ENCODE results near the gene SOX5.

SOX5 gene

DNA sequence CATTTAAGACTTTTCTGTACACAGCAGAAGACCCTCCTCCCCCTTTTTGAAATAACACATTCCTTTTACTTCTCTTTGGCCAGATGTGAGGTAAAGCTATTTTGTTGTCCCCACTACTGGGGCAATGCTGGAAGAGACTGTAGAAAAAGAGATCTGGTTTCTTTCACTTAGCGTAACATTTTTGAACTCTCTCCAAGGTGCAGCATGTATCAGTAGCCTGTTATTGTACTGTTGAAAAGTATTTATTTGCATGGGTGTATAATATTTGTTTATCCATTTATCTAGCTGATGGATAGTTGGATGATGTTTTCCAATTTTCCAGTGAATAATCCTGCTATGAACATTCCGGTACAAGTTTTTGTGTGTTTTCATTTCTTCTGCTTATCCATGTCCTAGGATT, 335.2 kb downstream of the SOX5 start:
- TF ChIP-seq, protein P1, sequence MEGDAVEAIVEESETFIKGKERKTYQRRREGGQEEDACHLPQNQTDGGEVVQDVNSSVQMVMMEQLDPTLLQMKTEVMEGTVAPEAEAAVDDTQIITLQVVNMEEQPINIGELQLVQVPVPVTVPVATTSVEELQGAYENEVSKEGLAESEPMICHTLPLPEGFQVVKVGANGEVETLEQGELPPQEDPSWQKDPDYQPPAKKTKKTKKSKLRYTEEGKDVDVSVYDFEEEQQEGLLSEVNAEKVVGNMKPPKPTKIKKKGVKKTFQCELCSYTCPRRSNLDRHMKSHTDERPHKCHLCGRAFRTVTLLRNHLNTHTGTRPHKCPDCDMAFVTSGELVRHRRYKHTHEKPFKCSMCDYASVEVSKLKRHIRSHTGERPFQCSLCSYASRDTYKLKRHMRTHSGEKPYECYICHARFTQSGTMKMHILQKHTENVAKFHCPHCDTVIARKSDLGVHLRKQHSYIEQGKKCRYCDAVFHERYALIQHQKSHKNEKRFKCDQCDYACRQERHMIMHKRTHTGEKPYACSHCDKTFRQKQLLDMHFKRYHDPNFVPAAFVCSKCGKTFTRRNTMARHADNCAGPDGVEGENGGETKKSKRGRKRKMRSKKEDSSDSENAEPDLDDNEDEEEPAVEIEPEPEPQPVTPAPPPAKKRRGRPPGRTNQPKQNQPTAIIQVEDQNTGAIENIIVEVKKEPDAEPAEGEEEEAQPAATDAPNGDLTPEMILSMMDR (IDR thresholded peaks at IDR 0.05; ENCODE audit: low read depth, low read length): no peak
- no peak overlapping the region for H3K4me3 ChIP-seq (ENCODE audit: low read depth, low read length)

DNA sequence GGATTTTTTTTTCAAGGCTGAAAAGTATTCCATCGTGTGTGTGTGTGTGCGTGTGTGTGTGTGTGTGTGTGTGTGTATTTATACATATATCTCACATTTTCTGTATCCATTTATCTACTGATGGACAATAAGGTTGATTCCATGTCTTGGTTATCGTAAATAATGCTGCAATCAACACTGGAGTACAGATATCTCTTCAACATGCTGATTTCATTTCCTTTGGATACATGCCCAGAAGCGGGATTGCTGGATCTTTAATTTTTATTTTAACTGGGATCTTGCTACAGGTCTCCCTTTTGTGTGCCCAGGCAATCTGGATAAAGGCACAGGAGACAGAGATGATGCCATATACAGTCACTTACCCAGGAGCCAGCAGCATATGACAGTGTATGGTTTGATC, 338.1 kb downstream of the SOX5 start:
- no peak overlapping the region for H3K4me3 ChIP-seq (ENCODE audit: low read depth, low read length)
- TF ChIP-seq, protein P1 (IDR thresholded peaks at IDR 0.05; ENCODE audit: low read depth, low read length): no peak

DNA sequence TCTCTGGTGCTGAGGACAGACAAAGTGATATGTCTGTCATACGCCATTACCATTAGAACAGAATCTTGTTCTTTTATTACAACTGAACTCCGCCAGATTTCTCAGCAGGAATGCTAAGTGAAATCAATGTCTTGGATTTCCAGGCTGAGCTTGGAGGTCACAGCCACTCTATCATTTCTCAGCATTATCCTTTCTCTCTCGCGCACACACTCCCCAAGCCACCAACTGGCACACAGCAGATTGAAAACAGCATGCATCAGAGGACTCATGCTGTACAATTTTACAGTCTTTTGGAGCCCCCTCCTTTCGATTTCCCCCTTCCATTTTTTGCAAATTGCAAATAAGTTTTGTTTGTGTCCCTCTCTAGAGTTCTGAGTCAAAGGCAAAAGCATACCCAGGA, 348.6 kb downstream of the SOX5 start:
- H3K4me3 ChIP-seq (ENCODE audit: low read depth, low read length): no peak overlapping the region
- TF ChIP-seq, protein P1 (IDR thresholded peaks at IDR 0.05; ENCODE audit: low read depth, low read length): no peak

DNA sequence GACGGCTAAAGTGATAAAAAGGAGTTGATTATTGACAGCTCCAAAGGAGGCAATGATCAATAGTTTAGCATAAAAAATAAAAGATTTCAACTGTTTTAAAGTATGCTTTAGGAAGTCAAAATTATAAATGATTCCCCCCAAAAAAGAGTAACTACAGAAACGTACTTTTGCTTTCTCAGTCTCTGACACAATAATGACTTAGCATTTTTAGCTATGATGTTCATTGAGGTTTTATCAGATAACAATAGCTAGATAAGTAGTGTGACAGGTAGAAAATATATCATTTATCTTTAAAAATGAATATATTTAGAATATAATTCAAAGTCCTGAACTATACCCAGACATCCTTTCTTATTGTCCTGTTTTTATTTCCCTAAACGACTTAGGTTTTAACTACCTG, 352.9 kb downstream of the SOX5 start:
- H3K4me3 ChIP-seq (ENCODE audit: low read depth, low read length): no peak overlapping the region
- TF ChIP-seq, protein P1 (IDR thresholded peaks at IDR 0.05; ENCODE audit: low read depth, low read length): no peak

DNA sequence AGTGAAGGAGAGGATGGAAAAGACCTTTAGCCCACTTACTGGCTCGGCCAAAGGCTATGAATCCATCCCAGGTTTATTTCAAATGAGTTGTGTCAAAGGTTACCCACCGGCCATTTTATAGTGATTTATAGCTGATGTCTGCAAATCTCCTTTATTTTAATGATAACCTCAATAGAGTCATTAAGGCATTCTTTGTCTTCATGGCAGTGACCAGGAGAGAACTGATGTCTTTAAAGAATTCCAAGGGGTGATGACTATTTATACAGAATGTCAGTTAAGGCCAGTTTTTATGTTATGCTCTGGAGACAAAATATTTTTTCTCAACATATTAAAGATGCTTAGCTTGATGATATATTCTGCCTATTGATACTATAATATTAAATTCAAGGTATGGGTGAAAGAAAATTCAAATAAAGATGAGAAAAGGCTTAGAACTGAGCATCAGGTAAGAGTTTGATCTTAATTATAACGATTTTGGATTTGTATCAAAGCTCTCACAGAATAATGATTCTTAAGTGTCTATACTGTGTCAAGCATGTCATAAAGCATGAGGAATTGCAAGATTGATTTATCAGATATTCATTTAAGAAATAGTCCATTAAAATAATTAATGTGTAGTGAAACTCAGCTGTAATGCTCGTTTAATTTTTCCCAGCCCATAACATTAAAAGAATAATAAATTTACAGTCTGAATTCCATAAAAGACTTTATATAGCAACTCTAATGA, 361.5 kb downstream of the SOX5 start:
- TF ChIP-seq, protein P1 (IDR thresholded peaks at IDR 0.05; ENCODE audit: low read depth, low read length): no peak
- no peak overlapping the region for H3K4me3 ChIP-seq (ENCODE audit: low read depth, low read length)

DNA sequence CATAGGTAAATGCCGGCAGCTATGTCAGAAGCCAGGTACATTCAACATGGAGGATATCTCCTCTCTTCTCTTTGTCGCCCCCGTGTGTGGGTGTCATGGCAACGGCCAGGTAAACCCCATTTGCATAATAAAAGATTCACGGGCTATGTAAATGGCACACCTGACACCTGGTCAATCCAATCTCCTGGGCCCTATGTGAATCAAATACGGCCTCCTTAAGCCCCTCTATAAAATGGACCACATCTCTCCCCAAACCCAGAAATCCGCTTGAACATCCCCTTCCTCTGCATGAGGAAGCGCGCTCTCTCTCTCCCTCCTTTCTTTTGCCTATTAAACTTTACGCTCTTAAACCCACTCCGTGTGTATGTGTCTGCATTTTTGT, 363.7 kb downstream of the SOX5 start:
- TF ChIP-seq, protein P1 (IDR thresholded peaks at IDR 0.05; ENCODE audit: low read depth, low read length): no peak
- no peak overlapping the region for H3K4me3 ChIP-seq (ENCODE audit: low read depth, low read length)

DNA sequence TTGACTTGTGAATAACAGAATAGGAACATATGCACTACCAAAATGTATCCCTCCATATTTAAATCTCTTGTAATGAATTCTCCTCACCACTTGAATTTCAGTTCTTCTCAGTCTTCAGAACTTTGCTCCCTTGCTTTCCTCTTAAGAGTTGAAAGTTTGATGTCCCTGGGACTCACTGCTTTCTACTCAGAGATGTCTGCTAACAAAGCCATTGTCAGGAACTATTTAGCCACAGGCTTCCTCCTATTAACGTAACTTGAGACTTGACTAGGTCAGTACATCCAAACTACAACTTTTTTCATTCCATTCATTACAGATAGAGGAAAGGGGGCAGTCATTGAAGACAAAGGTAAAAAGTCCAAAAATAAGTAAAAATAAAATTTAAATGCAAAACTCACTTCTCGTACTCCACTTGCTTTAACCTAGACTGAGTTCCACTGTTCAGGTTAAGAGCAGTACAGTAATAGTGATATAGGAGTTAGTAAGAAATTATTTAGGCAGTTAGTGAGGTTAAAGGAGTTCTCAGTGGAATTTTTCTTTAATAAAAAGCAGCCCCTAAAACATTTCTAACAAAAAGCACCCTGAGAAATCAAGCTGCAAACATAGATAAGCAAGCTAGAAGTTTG, 364.2 kb downstream of the SOX5 start:
- no peak overlapping the region for H3K4me3 ChIP-seq (ENCODE audit: low read depth, low read length)
- TF ChIP-seq, protein P1 (IDR thresholded peaks at IDR 0.05; ENCODE audit: low read depth, low read length): no peak
